T-helper 2 cell (primary cell): ENCODE measurements around the gene F7.

Experiments used
- DNase-seq, 5 experiments: peaks; one replicate each; pipeline versions ENCODE4 v3.0.0 to v3.0.0-alpha.2; 2012 to 2022

Gene F7

GRCh38 chr13:113118261-113119021 lies 12.8 kb downstream of the F7 start:
- DNase-seq, result no peak

GRCh38 chr13:113119166-113119821 lies 13.7 kb downstream of the F7 start:
- DNase-seq, result no peak

- no peak for DNase-seq
Observed at GRCh38 chr13:113119822-113120189, 14.2 kb downstream of the F7 start.

GRCh38 chr13:113120300-113121182 lies 14.9 kb downstream of the F7 start:
- DNase-seq, result no peak

GRCh38 chr13:113121183-113121927 lies 15.8 kb downstream of the F7 start:
- DNase-seq, result no peak

- no peak for DNase-seq
Observed at GRCh38 chr13:113121928-113122471, 16.4 kb downstream of the F7 start.

GRCh38 chr13:113122550-113123225 lies 17.1 kb downstream of the F7 start, which contains the start of gene F10:
TSS of gene F10 (plus strand) at chr13:113122799. CDS start at chr13:113122856, 57 bp downstream.
- DNase-seq, result no peak

GRCh38 chr13:113123226-113124201 lies 17.9 kb downstream of the F7 start:
- no peak for DNase-seq

GRCh38 chr13:113124211-113124970 lies 18.8 kb downstream of the F7 start:
- no peak for DNase-seq

GRCh38 chr13:113125506-113126264 lies 20.1 kb downstream of the F7 start:
- DNase-seq, result no peak

- DNase-seq, result no peak
Observed at GRCh38 chr13:113126265-113127150, 20.9 kb downstream of the F7 start.

GRCh38 chr13:113129480-113129879 lies 23.9 kb downstream of the F7 start:
- no peak for DNase-seq

GRCh38 chr13:113129921-113130750 lies 24.5 kb downstream of the F7 start:
- peak in 1 of 5 experiments; percentile 53 for DNase-seq

- no peak for DNase-seq
Observed at GRCh38 chr13:113135281-113135760, 29.7 kb downstream of the F7 start.

- no peak for DNase-seq
Observed at GRCh38 chr13:113137691-113138298, 32.2 kb downstream of the F7 start.
